GM12801 (cell line): ENCODE data around the gene ZGPAT.

Experiments
- TF ChIP-seq, protein P1 (sequence below): IDR thresholded peaks from one replicate; pipeline ENCODE4 v1.5.1; 2011; ENCODE audit warnings: control low read depth; ENCODE audit not compliant: insufficient read length; ENCODE audit errors: extremely low read depth

The ZGPAT gene

DNA sequence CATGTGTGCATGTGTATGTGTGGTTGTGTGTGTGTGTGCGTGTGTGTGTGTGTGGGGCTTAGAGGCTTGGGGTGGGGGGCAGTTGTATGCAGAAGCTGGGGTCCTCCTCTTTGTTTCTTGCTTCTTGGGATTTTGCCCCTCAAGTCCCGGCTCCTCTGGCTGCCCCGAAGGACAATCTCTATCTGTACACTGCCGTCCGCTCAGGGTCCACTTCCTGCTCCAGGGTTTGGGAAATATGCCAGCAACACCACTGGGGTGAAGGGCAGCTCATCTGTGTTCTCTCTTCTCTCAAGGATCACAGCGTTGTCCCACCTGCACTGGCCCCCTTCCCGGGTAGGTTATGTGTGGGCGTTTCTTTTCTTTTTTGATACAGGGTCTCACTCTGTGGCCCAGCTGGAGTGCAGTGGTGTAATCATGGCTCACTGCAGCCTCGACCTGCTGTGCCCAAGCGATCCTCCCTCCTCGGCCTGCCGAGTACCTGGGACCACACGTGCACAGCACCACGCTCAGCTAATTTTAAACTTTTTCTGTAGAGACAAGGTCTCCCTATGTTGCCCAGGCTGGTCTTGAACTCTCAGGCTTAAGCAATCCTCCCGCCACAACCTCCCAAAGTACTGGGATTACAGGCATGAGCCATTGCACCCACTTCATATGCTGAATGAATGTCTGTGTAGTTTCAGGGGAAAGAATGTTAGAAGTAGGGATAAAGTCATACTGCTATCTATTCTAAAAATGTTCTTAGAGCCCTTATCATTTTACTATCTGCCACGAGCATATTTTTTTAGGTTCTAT, 57.4 kb downstream of the ZGPAT start:
- TF ChIP-seq, protein P1, sequence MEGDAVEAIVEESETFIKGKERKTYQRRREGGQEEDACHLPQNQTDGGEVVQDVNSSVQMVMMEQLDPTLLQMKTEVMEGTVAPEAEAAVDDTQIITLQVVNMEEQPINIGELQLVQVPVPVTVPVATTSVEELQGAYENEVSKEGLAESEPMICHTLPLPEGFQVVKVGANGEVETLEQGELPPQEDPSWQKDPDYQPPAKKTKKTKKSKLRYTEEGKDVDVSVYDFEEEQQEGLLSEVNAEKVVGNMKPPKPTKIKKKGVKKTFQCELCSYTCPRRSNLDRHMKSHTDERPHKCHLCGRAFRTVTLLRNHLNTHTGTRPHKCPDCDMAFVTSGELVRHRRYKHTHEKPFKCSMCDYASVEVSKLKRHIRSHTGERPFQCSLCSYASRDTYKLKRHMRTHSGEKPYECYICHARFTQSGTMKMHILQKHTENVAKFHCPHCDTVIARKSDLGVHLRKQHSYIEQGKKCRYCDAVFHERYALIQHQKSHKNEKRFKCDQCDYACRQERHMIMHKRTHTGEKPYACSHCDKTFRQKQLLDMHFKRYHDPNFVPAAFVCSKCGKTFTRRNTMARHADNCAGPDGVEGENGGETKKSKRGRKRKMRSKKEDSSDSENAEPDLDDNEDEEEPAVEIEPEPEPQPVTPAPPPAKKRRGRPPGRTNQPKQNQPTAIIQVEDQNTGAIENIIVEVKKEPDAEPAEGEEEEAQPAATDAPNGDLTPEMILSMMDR: no peak

DNA sequence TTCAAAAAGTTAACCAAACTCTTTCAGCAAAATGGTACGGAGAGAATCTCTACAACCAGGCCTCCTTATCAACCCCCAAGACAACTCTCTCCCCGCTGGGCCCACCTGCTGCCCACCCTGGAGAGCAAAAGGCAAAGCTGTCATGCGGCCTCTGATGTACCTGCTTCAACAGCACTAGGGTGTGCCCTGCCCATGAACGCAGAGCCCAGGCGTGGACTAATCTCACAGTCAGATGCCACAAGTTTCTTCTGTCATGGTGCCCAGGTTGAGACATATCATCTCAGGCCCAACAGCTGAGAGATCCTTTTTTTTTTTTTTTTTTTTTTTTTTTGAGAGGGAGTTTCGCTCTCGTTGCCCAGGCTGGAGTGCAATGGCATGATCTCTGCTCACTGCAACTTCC, 58.1 kb downstream of the ZGPAT start:
- TF ChIP-seq, protein P1: no peak

DNA sequence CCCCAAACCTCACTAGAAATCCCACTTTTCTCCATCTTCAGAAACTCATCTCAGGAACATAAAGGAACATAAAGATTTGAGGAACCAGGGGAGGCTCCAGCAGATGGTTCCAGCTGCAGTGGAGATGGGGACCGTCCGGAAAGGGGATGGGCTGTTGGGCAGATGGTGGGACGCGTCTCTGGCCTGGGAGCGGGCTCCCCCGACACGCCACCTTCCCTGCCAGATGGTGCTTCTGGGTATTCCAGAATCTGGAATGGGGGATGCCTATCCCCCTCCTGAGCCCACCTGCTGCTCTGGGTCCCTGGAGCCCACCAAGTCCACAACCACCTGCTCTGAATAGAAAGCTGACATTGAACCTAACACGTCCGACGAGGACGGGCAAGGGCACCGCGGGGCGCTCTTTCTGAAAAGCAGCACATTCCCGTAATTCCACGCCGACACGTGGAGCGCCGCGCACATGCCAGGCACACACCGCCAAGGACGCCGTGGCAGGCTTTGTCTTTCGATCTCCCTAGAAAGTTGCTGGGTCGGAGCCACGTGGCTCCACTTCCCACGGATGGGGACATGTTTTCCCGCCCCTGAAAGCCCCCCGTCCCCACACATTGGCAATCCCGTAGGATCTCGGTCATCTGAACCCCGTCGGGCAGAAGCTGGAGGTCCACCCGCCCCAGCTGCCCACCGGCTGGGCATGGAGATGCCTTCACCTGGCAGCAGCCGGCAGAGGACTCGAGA, 59.0 kb downstream of the ZGPAT start:
- TF ChIP-seq, protein P1: no peak

DNA sequence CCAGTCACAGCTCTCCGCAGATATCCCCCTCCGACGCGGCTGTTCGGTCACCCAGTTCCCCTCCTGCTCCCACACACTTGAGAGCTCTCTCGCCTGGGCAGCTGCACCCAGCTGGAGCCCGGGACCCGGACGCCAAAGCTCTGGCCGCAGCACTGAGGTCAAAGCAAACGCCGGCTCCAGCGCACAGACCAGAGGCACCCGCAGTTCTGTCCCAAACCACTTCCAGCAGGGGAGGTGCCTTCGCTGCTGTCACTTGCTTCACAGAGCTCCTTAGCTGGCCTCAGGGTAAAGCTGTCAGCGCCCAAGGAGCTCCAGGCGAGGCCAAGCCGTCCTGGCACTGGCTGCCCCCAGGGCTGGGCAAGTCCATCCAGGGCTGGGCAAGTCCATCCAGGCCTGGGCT, 59.6 kb downstream of the ZGPAT start:
- TF ChIP-seq, protein P1: no peak

DNA sequence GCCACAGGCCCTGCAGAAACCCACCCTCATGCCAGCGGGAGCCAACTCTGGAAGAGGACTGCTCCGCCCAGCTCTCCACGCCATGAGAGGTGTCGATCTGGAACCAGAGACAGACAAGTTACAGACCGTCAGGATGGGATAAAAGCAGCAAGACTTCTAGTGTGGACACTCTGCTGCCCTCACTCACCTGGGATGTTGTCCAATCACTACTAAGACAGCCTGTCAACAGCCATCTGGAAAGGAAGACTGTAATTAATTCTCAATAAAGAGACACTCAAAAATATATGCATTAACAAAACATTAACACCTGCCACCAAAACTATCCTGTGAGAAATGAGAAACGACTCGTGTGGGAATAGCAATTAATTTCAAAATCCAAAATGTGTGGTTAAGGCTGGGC, 60.0 kb downstream of the ZGPAT start:
- TF ChIP-seq, protein P1: no peak

DNA sequence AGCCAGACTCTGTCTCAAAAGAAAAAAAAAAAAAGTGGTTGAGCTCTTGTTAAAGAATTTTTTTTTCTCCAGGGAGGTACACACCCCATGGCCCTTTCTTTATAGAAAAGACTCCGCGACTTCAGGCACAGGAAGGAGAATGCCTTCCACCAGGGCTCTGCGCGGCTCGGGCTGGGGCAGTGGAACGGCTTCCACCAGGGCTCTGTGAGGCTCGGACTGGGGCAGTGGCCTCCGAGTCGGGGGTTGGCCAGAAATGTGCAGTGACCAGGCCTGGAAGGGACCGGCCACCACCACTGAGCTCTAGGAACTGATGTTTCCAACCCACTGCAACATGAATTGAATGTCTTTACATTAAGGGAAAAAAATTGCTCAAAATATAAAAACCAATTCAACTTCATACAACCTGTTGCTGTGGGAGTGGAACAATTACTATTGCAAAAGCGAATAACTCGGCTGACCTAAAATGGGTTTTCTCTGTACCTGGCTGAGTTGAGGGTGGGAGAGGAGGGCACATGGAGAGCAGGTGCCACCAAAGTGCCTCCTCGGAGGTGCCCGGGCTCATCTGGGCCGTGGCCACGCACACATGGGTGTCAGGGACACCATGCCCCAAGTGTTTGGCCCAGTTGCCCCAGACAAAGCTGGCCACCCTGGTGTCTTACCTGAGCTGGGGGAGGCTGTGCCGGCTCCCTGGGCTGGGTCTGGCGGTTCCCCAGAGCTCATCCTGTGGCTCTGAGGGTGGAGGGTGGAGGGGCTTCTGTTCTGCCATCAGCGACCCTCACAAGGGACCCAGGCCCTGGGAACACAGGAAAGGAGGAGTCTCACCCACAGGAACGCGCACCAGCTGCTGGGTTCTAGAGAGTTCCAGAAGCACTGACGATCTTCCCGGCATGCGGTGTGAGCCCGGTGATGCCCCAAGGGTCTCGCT, 61.0 kb downstream of the ZGPAT start:
- TF ChIP-seq, protein P1: no peak
